ENCODE measurements around the gene TFB2M.

Gene TFB2M

DNA sequence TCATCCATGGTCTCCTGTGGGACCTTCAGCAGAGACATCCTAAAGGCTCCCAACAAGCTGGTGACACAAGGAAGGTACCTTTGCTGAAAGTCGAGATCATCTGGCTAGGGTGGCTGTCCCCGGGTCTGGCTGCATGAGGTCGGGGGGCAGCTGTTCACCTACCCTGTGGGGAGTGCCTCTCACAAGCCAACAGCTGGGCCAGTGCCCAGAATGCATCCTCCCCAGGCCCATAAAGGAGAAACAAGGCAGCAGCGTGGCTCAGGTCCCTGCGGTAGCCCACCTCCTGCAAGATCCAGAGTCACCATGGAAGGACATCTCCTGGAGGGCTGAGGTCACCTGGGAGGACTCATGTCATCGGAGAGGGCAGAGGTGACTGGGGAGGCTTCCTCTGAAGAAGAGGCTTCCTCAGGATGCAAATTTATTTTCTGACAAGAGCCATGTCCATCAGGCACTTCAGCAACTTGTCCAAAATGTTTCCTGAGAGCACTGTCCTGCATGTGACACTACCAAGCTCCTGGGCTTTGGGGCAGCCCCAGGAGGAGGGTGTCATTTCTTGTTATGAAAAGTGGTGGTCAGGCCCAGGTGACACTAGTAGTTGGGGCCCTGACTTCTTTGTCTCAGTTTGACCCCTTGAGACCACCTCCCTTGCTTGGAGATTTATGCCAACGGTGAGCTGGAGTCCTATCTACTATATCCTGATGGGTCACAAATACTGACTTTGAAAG, 52.3 kb downstream of the TFB2M start:
- DNase-seq (ENCODE audit: extremely low spot score), result no peak
- ChIA-PET CTCF (interaction anchor here (1.2 to 1.6 kb wide), 2 partner anchors 15 to 1361 kb away, joined by 3 to 4 read pairs; no protein-coding TSS in a partner anchor), POLR2A (no interaction called here)
- TF ChIP-seq, protein P1, sequence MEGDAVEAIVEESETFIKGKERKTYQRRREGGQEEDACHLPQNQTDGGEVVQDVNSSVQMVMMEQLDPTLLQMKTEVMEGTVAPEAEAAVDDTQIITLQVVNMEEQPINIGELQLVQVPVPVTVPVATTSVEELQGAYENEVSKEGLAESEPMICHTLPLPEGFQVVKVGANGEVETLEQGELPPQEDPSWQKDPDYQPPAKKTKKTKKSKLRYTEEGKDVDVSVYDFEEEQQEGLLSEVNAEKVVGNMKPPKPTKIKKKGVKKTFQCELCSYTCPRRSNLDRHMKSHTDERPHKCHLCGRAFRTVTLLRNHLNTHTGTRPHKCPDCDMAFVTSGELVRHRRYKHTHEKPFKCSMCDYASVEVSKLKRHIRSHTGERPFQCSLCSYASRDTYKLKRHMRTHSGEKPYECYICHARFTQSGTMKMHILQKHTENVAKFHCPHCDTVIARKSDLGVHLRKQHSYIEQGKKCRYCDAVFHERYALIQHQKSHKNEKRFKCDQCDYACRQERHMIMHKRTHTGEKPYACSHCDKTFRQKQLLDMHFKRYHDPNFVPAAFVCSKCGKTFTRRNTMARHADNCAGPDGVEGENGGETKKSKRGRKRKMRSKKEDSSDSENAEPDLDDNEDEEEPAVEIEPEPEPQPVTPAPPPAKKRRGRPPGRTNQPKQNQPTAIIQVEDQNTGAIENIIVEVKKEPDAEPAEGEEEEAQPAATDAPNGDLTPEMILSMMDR (IDR thresholded peaks at IDR 0.05; ENCODE audit: control extremely low read depth, extremely low read depth, low read depth, missing control alignments), result no peak

DNA sequence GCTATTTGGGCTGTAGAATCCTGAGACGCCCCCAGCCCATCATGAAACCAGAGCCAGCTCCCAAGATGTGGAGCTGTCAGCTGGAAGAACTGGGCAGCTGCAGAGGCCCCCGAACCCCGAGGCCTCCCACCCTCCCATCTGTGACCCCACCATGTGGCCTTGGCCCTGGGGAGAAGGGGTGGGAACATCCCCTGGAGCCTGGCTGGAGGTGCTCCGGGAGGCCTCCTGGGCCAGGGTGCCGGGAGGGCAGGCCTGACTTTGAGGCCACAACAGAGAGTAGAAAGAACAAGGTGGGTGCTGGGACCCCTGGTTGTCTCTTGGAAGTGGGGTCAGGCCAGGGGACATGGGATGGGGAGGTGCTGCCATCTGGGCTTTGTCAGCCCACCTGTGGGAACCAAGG, 53.0 kb downstream of the TFB2M start:
- DNase-seq (ENCODE audit: extremely low spot score), result no peak
- ChIA-PET CTCF (interaction anchor here (1.2 kb wide), 1 partner anchor 1360 kb away, joined by 3 read pairs; no protein-coding TSS in a partner anchor), POLR2A (no interaction called here)
- TF ChIP-seq, protein P1 (IDR thresholded peaks at IDR 0.05; ENCODE audit: control extremely low read depth, extremely low read depth, low read depth, missing control alignments), result no peak

DNA sequence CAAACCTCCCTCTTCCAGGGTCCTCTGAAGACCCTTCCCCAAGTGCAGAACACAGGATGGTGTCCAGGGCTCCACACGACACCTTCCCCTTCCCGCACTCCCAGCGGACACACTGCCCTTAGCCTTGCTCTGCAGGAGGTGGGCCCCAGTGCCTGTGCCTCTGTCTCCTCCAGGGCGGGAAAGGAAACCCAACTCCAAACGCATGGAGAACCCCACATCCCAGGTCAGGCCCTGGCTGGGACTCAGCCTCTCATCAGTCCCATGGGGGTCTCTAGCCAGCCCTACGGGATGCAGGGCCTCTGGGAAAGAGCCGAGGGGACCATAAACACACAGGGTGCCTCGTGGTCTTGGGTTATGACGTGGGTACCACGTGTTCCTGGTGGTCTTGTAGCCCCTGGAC, 53.4 kb downstream of the TFB2M start:
- ChIA-PET POLR2A (no interaction called here), CTCF (no interaction called here)
- TF ChIP-seq, protein P1 (IDR thresholded peaks at IDR 0.05; ENCODE audit: control extremely low read depth, extremely low read depth, low read depth, missing control alignments), result no peak
- no peak for DNase-seq (ENCODE audit: extremely low spot score)

DNA sequence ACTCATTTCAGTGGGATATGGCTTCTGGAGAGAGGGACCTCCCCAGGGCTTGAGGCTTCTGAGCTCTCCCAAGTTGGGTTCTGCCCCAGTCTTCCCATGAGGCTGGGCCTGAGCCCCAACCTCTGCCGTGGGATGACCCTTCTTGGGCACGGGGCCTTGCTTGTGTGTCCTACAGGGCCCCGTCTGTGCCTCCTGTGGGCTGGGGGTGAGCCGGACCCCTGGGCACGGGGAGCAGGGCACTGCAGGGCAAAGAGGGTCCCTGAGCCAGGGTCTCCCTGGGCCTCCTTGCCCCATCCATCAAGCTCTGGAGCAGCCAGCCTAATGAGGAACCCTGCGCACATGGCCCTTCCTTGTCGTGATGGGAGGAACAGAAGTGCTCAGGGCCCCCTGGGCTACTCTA, 53.8 kb downstream of the TFB2M start:
- POLR2A ChIA-PET, result no interaction called here
- CTCF ChIA-PET, result interaction anchor here (1.3 kb wide), 1 partner anchor 19 kb away, joined by 3 read pairs; no protein-coding TSS in a partner anchor
- TF ChIP-seq, protein P1 (IDR thresholded peaks at IDR 0.05; ENCODE audit: control extremely low read depth, extremely low read depth, low read depth, missing control alignments), result no peak
- no peak for DNase-seq (ENCODE audit: extremely low spot score)

DNA sequence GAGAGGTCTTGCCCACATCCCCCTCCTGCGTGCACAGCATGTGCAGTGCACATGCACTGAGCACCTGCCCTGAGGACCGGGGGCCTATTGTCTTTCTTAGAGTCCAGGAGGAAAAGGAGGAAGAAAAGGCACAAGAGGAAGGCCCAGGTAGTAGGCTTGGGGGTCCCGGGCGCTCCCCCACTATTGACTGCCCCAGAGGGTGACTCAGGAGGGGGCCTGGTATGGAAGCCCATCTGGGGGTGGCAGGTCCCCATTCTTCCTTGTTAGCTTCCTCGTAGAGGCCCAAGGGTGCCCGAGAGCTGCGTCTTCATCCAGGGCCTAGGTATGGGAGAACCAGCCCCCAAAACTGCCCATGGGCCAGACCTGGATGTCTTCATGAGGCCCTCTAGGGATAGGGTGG, 54.9 kb downstream of the TFB2M start:
- no peak for DNase-seq (ENCODE audit: extremely low spot score)
- ChIA-PET CTCF (interaction anchor here (1.3 kb wide), 1 partner anchor 18 kb away, joined by 3 read pairs; no protein-coding TSS in a partner anchor), POLR2A (no interaction called here)
- TF ChIP-seq, protein P1 (IDR thresholded peaks at IDR 0.05; ENCODE audit: control extremely low read depth, extremely low read depth, low read depth, missing control alignments), result no peak

DNA sequence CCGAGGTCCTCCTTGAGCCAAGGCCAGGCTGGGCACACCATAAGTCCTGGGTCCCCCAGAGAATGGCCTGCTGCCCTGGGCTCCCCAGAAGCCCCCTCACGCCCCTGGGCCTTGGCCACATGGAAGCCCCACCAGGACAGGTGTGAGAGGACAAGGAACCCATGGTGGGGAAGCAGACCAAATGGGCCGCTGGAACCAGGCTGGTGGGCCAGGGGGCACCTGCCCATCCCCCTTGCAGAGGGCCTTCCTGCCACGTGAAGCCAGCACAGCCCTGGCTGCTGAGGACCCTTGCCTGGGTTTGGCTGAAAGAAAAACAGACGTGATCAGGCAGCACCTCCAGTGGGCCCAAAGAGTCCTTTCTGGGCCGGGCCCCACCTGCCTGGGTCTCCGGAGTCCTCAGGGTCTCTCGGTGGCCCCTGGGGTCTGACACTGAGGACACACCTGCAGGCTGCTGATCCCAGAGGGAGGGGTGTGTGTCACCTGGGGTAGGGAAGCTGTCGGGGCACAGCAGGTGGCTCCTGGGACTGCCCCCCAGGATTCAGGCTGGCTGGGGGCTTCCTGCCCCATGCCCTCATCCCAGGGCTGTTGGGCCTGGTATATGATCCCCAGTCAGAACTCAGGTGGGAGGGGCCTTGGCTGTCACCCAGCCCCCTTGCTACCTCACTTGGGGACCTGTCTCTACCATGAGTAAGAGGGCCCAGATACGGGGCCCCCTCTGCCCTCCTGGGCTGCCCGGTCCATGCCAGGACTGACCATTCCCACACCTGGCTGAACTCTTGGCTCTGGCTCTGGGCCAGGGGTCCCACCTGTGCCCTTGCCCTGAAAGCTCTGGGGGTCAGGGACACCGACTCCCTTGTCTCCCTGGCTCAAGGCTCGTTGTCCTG, 55.7 kb downstream of the TFB2M start:
- POLR2A ChIA-PET, result no interaction called here
- no peak for DNase-seq (ENCODE audit: extremely low spot score)
- TF ChIP-seq, protein P1 (IDR thresholded peaks at IDR 0.05; ENCODE audit: control extremely low read depth, extremely low read depth, low read depth, missing control alignments), result no peak
- CTCF ChIA-PET, result interaction anchor here (1.0 to 1.3 kb wide), 2 partner anchors 13 to 17 kb away, joined by 3 read pairs; no protein-coding TSS in a partner anchor

Data from GM10248 (cell line).